HG03159 (cell line): ENCODE measurements around the gene PRKCH.
A peak's percentile ranks its signal among the peaks of the same experiment; 100 is the strongest.

ENCODE experiments used
- ATAC-seq: cut with Tn5 transposase; IDR thresholded peaks from one replicate; pipeline ENCODE4 v1.9.1; 2021; ENCODE audit warnings: mild to moderate bottlenecking, moderate library complexity; ENCODE audit not compliant: unreplicated experiment

Gene PRKCH

DNA sequence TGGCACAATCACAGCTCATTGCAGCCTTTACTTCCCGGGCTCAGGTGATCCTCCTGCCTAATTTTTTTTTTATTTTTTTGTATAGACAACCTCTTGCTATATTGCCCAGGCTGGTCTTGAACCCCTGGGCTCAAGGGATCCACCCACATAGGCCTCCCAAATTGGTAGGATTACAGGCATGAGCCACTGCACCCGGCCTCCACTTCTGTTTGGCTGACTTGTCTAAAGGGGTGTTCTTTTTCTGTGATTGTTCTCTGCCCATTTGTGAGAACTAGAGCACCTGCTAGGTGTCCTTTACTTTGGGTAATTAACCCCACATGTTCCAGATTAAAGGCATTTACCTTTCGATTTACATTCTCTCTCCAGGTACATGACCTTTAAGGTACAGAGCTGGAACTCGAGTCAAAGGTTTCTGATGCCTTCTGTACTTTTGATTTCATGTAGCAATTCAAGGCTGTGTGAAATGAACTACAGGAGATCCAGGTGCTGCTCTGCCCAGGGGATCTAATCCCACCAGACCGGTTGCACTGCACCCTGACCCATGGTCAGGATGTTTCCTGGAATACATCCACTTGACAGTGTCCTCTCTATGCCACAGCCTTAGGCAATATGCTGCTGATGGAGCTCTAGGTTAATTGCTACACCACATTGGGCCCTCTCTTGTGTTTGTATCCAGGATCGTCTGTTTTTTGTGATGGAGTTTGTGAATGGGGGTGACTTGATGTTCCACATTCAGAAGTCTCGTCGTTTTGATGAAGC lies 163.6 kb downstream of the PRKCH start:
- ATAC-seq, result no peak

GRCh38 chr14:61485661-61486060 lies 164.3 kb downstream of the PRKCH start:
- no peak for ATAC-seq

- no peak for ATAC-seq
These were observed 165.6 kb downstream of the PRKCH start for GRCh38 chr14:61486930-61487495.

- ATAC-seq, result no peak
These were observed 167.3 kb downstream of the PRKCH start for GRCh38 chr14:61488417-61489401.

GRCh38 chr14:61489512-61489911 lies 168.1 kb downstream of the PRKCH start:
- ATAC-seq, result no peak

- no peak for ATAC-seq
These were observed 168.6 kb downstream of the PRKCH start for GRCh38 chr14:61489932-61490331.

GRCh38 chr14:61491224-61491623 lies 169.8 kb downstream of the PRKCH start:
- no peak for ATAC-seq

DNA sequence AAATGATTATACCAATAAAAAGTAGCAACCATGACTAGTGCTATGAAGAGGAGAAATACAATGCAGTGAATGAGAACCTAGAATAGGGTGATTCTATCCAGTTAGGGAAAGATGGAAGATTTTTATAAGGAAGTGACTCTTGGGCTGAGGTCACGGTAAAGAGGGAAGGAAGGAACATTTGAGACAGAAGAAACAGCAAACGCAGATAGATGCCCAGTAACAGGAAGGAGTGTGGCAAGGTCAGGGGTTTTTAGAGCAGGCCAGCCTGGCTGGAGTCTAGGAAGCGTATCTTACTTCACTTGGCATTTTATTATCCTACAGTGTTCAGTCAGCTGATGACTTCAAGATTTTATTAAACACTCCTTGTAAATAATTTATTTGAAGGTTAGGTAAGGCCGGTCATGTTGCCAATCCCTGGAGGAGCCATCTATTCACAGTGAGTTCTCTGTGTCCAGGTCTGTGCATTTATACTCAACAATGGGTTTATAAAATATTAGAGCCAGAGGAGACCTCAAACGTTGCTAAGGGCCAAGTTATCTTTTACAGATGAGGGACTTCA lies 170.6 kb downstream of the PRKCH start:
- ATAC-seq, result no peak

GRCh38 chr14:61492474-61492873 lies 171.1 kb downstream of the PRKCH start:
- ATAC-seq, result no peak

DNA sequence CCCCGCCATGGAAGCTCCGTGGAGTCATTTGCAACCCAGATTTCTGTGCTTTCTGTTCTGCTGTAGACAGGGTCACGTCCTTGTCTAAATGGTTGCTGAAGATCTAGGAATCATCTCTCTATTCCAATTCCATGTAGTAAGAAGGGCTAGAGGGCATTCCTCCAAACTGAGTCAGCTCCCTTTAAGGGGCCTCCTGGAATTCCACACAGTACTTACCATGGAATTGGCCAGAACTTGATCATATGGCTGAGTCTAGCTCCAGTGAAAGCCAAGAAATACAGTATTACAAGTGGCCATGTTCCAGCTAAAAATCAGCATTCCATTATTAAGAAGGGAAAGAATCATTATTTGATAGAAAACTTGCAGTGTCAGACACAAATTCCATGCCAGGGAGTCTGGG lies 171.9 kb downstream of the PRKCH start:
- ATAC-seq, result no peak

- ATAC-seq, result no peak
These were observed 172.6 kb downstream of the PRKCH start for GRCh38 chr14:61494018-61494417.

DNA sequence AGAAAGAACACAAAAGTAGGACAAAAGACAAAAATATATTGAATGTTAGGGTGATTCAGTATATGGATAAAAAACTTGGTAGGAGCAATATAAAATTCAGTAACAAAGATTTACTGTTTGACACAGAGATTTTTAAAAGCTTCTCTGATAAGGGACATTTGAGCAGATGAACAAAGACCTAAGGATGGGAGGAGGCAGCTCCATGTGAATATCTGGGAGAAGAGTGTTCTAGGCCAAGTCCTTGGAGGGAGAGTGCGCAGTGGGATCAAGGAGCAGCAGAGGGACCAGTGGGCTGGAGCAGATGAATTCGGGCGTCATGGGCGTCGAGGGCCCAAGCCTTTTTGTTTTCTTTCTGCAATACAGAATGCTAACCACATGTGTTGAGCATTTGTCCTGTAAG lies 174.4 kb downstream of the PRKCH start:
- no peak for ATAC-seq

DNA sequence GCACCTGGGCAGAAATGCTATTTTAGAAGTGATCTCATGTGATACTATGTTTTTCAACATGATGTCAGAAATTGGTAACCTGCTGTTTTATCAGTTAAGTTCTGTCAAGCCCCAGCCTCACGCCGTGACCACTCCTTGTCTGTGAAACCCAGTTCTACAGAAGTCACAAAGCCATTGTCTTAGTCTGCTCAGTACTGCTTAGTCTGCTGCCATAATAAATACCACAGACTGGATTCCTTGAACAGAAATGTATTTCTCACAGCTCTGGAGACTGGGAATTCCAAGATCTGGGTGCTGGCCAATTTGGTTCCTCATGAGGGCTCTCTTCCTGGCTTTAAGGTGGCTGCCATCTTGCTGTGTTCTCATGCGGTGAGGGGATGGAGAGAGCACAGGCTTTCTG lies 176.9 kb downstream of the PRKCH start:
- ATAC-seq, result no peak

- no peak for ATAC-seq
These were observed 177.4 kb downstream of the PRKCH start for GRCh38 chr14:61498811-61499210.

GRCh38 chr14:61499991-61500390 lies 178.6 kb downstream of the PRKCH start:
- ATAC-seq, result no peak

GRCh38 chr14:61501714-61502458 lies 180.5 kb downstream of the PRKCH start:
- no peak for ATAC-seq

DNA sequence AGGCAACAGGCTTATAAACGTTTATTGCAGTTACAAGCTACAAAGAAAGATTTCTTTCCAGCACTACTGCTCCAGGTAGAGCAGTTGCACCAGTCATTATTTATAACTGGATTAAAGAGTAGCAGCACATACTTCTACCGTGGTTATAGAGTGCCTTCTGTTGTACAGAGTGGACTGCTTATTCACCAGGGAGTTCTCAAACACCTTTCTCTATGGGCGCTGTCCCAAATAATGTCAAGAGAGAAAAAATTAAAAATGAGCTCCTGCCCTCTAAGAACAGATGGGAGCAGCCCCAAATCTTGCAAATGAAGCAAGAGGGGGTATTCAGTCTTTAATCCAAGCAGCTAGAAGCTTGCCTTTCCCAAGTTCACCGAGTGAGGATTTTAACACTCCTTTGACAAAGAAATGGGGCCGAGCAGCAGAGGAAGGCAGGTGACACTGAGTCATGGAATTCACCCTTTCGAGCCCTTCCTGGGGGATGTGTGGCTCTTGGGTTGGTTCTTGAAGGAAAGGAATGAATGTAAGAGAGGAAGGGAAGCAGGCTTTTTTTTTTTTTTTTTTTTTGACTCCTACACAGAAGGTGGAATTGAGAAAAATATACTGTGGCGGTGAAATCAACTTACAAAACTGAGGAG lies 181.2 kb downstream of the PRKCH start:
- ATAC-seq, result no peak

GRCh38 chr14:61503167-61503801 lies 181.9 kb downstream of the PRKCH start:
- peak; percentile 83 for ATAC-seq

- ATAC-seq, result no peak
These were observed 183.5 kb downstream of the PRKCH start for GRCh38 chr14:61504901-61505300.
